Pulmonary artery endothelial cell (primary cell): ENCODE data around the gene NR3C1. TPM values are rescaled to one million over a fixed set of nuclear protein-coding genes. Genes with fewer than 3 reads are reported as not detected.

Source experiments
- DNase-seq: peaks from one replicate; pipeline ENCODE4 v3.0.0-alpha.2; 2011; ENCODE audit warnings: low read depth, low spot score
- total RNA-seq: library from RNA; depleted of rRNA; stranded (reverse); fragments of >200 nt; gene quantifications from 2 replicates; pipeline ENCODE4 v1.2.3, GENCODE V29; 2014

NR3C1 gene
- total RNA-seq, 1 donor from 2014 or later = 25.0 TPM

- no peak for DNase-seq
Measured at GRCh38 chr5:143265995-143266394, 137.5 kb downstream of the NR3C1 start.

DNA sequence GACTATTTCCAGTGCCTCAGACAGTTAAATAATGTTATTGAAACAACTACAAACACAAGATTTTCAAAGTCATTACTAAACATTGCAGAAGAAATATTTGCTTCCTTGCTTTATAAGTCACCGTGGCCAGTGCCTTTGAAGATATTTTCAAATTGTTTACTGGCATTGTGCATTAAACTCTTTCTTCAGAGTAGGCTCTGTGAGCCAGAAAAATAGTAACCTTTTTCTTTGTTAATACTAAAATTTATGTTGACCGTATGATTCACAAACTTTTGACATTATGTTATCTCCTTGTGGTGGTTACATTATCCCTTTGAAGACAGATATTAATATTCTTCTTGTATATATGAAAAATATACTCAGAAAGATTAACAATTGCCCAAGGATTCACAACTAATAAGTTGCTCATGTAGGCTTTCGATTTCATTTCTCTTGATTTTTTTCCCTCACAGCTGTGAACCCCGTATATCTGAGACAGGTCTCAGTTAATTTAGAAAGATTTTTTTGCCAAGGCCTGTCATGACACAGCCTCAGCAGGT, 140.1 kb downstream of the NR3C1 start:
- DNase-seq = no peak

- DNase-seq = peak; percentile 24
Measured at GRCh38 chr5:143262393-143263174, 140.9 kb downstream of the NR3C1 start.

GRCh38 chr5:143261748-143262392, 141.6 kb downstream of the NR3C1 start:
- no peak for DNase-seq

DNA sequence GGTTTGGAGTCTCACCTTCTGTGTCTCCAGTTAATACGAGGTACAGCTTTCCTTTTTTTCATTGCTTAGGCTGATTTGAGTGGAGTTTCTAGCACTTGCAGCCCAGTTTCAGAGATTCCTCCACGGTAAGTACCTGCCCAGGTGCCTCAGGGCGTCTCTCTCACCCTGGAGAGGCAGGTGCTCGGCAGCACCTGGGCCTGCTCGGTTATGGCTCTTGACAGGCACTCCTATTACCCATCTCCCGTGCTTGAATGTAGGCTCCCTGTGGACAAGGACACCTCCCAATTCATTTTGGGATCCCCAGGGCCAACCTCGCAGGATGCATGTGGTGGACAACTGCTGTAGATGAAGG, 144.3 kb downstream of the NR3C1 start:
- DNase-seq = no peak

- no peak for DNase-seq
Measured at GRCh38 chr5:143258559-143259253, 144.8 kb downstream of the NR3C1 start.

- no peak for DNase-seq
Measured at GRCh38 chr5:143254819-143255218, 148.7 kb downstream of the NR3C1 start.

GRCh38 chr5:143251946-143252345, 151.5 kb downstream of the NR3C1 start:
- no peak for DNase-seq

DNA sequence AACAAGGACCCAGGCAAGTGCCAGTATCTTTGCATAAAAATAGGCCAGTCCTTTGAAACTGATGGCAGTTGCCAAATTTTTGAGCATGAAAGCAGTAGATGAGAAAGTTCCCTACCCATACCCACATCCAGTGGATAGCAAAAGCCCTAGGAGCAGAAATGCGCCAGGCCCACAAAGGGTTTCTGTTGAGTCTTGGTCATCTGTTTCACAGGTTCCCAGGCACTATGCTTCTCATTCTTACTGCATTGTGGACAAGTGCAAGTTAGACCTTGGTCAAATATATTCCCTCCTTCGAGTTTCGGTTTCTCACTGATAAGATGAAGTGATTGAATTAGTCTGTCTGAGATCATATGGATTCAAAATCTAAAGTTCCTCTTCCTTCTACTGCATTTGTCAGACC, 152.3 kb downstream of the NR3C1 start:
- DNase-seq = no peak

DNA sequence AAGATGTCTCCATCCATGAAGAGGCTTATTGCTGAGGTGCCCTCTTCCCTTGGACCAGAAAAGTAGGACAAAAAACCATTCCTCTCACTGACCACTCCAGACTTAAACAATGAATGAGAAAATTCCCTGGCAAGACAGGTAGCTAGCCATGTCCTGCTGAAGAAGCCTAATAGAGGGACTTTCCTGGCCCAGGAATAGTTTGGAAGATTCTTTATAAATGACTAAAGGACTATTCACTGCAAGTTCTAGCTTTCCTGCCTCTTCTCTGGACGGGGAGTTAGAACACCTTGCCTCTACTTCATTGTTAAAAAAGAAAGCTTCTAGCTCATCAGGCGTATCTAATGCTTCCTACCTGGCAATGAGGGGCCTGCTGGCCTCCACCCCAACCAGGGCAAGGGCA, 153.6 kb downstream of the NR3C1 start:
- no peak for DNase-seq

- DNase-seq = no peak
Measured at GRCh38 chr5:143248822-143249579, 154.5 kb downstream of the NR3C1 start.

DNA sequence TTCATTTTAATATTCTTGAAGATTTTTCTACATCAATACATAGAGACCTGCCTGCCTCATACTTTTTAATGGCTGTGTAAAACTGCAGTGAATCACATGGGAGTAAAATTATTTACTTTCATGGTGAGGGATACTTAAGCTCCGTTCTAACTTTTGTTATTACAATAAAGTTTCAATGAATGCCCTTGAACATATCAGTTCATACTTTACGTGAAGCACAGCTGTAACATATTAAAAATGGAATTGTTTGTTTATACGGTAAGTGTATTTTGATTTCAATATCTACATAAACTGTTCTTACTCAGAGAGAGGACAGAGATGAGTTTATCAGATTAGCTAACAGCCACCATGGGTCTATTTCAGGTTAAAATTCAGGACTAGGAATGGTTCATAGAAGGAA, 155.1 kb downstream of the NR3C1 start:
- DNase-seq = no peak

GRCh38 chr5:143247134-143247815, 156.2 kb downstream of the NR3C1 start:
- no peak for DNase-seq

DNA sequence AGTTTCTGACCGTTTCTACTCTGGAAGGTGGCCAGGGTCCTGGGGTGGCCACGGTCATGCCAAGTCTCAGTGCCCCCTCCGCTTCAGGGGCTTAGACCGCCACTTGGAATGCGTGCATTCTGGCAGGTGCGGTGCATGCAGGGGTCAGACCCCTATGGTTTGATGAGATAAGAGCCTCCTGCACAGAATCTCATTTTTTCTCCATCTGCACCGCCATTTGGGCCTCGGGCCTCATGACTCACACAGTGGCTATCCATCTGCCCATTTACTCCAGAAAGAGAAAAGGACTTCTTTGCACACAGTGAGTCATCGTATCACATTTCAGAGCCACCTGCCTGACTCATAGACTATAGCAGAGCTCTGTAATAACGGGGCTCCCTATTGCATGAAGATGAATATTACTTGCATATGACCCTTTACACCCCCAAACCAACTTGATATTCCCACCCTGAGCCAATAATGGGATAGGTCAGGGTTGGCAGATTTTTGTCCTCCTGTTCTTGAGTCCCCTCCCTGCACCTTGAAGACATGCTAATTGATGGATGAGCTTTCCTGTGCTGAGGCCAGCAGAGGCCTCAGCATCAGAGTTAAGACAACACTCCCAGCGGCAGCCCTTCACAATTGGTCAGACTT, 157.4 kb downstream of the NR3C1 start:
- DNase-seq = peak; percentile 45

DNA sequence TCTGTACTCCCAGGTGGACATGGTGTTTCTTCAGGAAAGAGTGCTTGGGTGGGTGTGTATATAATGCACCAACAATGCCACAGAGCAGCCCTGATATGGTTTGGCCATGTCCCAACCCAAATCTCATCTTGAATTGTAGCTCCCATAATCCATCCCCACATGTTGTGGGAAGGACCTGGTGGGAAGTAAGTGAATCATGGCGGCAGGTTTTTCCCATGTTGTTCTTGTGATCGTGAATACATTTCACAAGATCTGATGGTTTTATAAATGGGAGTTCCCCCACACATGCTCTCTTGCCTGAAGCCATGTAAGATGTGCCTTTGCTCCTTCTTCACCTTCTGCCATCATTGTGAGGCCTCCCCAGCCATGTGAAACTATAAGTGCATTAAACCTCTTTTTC, 158.5 kb downstream of the NR3C1 start:
- no peak for DNase-seq

DNA sequence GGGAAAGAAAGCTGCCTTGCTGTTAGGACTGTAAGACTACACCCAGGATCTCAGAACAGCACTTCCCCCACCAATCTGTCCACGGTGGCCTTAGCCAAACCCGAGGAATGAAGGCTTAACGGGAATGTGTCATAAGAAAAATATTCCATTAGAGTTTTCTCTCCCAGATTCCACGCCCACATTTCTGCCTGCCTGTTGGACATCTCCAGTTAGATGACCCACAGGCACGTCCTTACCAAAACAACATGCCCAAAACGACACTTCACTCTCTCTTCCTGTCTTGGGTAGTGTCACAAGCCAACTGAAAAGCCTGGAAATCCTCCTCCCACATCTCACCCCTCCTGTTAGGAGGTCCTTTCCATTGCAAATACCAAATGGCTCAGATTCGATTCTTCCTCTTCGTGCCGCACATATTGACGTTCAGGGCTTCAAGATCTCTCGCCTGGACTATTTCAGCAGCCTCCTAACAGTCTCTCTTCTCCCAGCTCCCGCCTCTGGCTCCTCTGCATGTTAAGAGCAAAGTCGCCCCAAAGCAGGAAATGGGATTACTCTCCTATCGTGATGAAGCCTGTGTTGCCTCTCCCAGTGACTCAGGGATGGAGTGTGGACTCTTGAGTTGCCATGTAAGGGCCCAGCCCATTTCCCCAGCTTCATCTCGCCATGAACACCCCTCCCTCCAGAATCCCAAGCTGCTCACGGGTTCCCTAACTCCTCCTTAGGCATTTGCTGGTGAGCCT, 159.3 kb downstream of the NR3C1 start:
- DNase-seq = peak; percentile 29

DNA sequence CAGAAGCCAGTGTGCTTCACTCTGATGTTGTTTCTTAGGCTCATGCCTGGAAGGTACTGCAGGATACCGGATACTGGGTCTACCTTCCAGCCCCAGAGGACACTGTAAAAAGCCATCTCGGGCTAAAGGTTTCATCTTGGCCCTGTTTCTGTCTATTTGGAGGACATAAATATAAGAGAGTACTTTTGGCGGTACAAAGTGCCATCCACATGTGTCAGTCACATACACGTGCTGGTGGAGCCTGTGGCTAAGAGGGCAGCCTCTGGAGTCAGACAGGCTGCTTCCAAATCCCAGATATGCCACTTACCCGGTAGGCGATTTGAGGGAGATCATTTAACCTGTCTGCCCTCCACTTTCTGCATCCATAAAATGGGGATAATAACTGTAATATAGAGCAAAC, 160.4 kb downstream of the NR3C1 start:
- no peak for DNase-seq

GRCh38 chr5:143241892-143242291, 161.6 kb downstream of the NR3C1 start:
- no peak for DNase-seq

GRCh38 chr5:143239882-143240518, 163.5 kb downstream of the NR3C1 start:
- DNase-seq = no peak
